Sigmoid colon (tissue), 7 donors: ENCODE data around the gene ZNF445. TPM values are rescaled to one million over a fixed set of nuclear protein-coding genes. Genes with fewer than 3 reads are reported as not detected.
"Not testable (repeated sequence)": the region's sequence is repeated elsewhere in the genome, so short reads cannot be mapped to it uniquely, and the experiment has no call there.

Experiments used
- DNase-seq: peaks from one replicate; pipeline ENCODE4 v3.0.0-alpha.2; 2019
- H3K27ac ChIP-seq, 4 donors: fragments of 200-600 bp; sonication (generic); one replicate each; pipeline ENCODE4 v1.5.1; 2016 to 2019; ENCODE audit warnings: mild to moderate bottlenecking in 1 of 4
- H3K27me3 ChIP-seq, 3 donors: fragments of 200-600 bp; sonication (generic); one replicate each; pipeline ENCODE4 v1.5.1; 2019; ENCODE audit warnings: mild to moderate bottlenecking in 1 of 3
- H3K36me3 ChIP-seq, 4 donors: fragments of 200-600 bp; sonication (generic); one replicate each; pipeline ENCODE4 v1.5.1; 2016 to 2019
- H3K4me1 ChIP-seq, 4 donors: fragments of 200-600 bp; sonication (generic); one replicate each; pipeline ENCODE4 v1.5.1; 2017 to 2019
- H3K4me3 ChIP-seq, 4 donors: fragments of 200-600 bp; sonication (generic); one replicate each; pipeline ENCODE4 v1.5.1; 2017 to 2019; ENCODE audit warnings: mild to moderate bottlenecking in 2 of 4, moderate library complexity in 1 of 4
- H3K9me3 ChIP-seq, 4 donors: fragments of 200-600 bp in 3 of 4; sonication (generic) in 3 of 4; one replicate each; pipeline versions ENCODE4 v1.5.1 to v1.6.1; 2013 to 2019
- EP300 ChIP-seq, 4 donors: sonication (generic); formaldehyde crosslinking; IDR thresholded peaks; one replicate each; pipeline ENCODE4 v1.6.1; 2017; ENCODE audit warnings: antibody characterized with exemption in 4 of 4
- POLR2A ChIP-seq, 2 donors: fragments of 450-650 bp; IDR thresholded peaks; one replicate each; pipeline ENCODE4 v1.6.1; 2016; ENCODE audit warnings: antibody characterized with exemption in 2 of 2, mild to moderate bottlenecking in 2 of 2, moderate library complexity in 2 of 2
- POLR2AphosphoS5 ChIP-seq, 4 donors: sonication (generic); formaldehyde crosslinking; IDR thresholded peaks; one replicate each; pipeline ENCODE4 v1.6.1; 2017; ENCODE audit warnings: antibody characterized with exemption in 4 of 4
- WGBS, 2 donors: extraction: QIAGEN DNeasy Blood & Tissue Kit; methylation state at CpG; one replicate each; pipeline ENCODE4 v1.1.7; 2013; 5-methylcytosine and 5-hydroxymethylcytosine counted together
- intact Hi-C: fragments of 100-400 bp; cut with DNase I; formaldehyde crosslinking; loops from one replicate; pipeline ENCODE4 v1.15.1; 2023
- polyA plus RNA-seq, 3 donors: library from polyadenylated mRNA; stranded (reverse); fragments of 200-250 nt; gene quantifications; one replicate each; pipeline ENCODE4 v1.2.3, GENCODE V29; 2013
- total RNA-seq, 4 donors: library from RNA; depleted of rRNA; stranded (reverse); fragments of >200 nt; gene quantifications; one replicate each; pipeline ENCODE4 v1.1.0, GENCODE V29; 2016
- TF ChIP-seq, protein P1 (sequence below), 4 experiments: fragments of 450-650 bp in 3 of 4; fragments of 200-600 bp in 1 of 4; IDR thresholded peaks; one replicate each; pipeline ENCODE4 v1.5.1; 2016 to 2019; ENCODE audit warnings: antibody characterized with exemption in 4 of 4, mild to moderate bottlenecking in 3 of 4, moderate library complexity in 2 of 4
- donor health status: healthy with polysubstance abuse.
- donor health status: Bipolar disorder and iron deficiency.
- donor health status: healthy.

ZNF445 gene
- total and polyA plus RNA-seq, 7 donors = 1.2 to 13.3 (median 7.1) TPM

DNA sequence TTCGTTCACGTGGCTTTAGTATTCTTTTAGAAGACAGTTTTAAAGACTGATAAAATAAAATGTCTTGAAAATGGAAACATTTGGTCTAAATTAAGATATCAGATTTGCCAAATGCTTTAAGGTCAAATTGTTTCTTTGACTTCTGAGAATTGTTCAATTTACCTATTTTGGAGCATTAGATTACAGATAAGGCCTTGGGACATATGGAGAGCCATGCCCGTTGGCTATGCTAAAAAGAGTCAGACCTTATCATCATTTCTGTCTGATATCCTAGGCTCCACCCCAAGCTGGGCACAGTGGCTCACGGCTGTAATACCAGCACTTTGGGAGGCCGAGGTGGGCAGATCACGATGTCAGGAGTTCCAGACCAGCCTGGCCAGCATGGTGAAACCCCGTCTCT is 13.0 kb downstream of the ZNF445 start:
- Histone ChIP-seq H3K4me3 (no peak overlapping the region), H3K9me3 (peaks cover 0 to 10% (median 0%) of the 10 kb centered on the region in 4 donors), H3K4me1 (no peaks in the 10 kb centered on the region), H3K27me3 (no peaks in the 10 kb centered on the region), H3K27ac (no peak overlapping the region), H3K36me3 (peaks cover 0 to 34% (median 6%) of the 10 kb centered on the region in 4 donors)
- intact Hi-C loops = no loop called here
- WGBS, 2 donors = 96% methylated on average over 7 of the region's 7 CpGs
- TF ChIP-seq, protein P1, sequence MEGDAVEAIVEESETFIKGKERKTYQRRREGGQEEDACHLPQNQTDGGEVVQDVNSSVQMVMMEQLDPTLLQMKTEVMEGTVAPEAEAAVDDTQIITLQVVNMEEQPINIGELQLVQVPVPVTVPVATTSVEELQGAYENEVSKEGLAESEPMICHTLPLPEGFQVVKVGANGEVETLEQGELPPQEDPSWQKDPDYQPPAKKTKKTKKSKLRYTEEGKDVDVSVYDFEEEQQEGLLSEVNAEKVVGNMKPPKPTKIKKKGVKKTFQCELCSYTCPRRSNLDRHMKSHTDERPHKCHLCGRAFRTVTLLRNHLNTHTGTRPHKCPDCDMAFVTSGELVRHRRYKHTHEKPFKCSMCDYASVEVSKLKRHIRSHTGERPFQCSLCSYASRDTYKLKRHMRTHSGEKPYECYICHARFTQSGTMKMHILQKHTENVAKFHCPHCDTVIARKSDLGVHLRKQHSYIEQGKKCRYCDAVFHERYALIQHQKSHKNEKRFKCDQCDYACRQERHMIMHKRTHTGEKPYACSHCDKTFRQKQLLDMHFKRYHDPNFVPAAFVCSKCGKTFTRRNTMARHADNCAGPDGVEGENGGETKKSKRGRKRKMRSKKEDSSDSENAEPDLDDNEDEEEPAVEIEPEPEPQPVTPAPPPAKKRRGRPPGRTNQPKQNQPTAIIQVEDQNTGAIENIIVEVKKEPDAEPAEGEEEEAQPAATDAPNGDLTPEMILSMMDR (IDR thresholded peaks at IDR 0.05) = no peak
- TF ChIP-seq EP300 (IDR thresholded peaks at IDR 0.05) (no peak), POLR2A (IDR thresholded peaks at IDR 0.05) (no peak), POLR2AphosphoS5 (IDR thresholded peaks at IDR 0.05) (no peak)
- no peak for DNase-seq

DNA sequence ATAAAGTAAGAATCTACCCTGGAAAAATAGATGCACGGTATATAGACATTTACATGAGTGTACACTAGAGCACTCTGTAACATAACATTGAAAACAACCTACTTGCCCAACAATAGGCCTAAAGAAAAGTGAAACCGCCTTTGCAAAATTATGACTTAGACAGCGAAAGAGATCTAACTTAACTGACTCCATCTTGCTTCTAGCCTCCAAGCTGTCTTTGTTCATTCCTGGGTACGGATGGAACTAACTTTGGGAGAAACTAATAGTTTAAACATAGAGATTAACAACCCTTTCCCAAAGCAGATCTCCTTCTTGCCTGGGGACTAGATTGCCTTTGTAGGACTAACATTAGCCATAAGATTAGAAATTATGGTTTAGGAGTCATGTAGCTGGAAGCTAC is 17.4 kb downstream of the ZNF445 start:
- H3K4me1 ChIP-seq, DNase-seq, H3K27ac ChIP-seq, H3K9me3 ChIP-seq, H3K27me3 ChIP-seq, H3K4me3 ChIP-seq, intact Hi-C loops: not testable (repeated sequence)
- WGBS, 2 donors = 98% methylated on average over 4 of the region's 4 CpGs
- peaks cover 4 to 72% (median 26%) of the 10 kb centered on the region in 4 donors for H3K36me3 ChIP-seq

DNA sequence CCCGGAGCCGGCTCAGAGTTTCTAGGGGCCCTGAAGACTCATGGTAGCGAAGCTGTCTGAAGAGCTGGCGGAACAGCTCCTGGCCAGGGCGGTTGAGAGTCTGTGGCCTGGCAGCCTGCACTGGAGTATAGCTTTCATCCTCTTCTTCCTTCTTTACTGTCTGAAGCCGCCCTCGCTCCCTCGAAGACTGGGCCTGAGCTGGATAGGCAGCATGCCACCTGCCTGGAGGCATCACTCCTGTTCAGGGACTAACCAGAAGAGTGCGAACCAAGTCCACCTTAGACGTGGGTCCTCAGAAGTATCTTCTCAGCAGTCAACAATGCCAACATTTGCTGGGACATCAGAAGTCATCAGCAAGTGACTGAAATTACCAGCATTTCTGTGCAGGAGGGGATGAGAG is 22.2 kb downstream of the ZNF445 start:
- Histone ChIP-seq H3K9me3 (no peaks in the 10 kb centered on the region), H3K27ac (no peak overlapping the region), H3K4me1 (no peaks in the 10 kb centered on the region), H3K36me3 (peaks cover 17 to 80% (median 52%) of the 10 kb centered on the region in 4 donors), H3K4me3 (no peak overlapping the region), H3K27me3 (no peaks in the 10 kb centered on the region)
- 98% methylated on average over 10 of the region's 10 CpGs for WGBS, 2 donors
- intact Hi-C loops = no loop called here
- DNase-seq = no peak
- TF ChIP-seq POLR2AphosphoS5 (IDR thresholded peaks at IDR 0.05) (no peak), EP300 (IDR thresholded peaks at IDR 0.05) (no peak), POLR2A (IDR thresholded peaks at IDR 0.05) (no peak)
- TF ChIP-seq, protein P1 (IDR thresholded peaks at IDR 0.05) = no peak

DNA sequence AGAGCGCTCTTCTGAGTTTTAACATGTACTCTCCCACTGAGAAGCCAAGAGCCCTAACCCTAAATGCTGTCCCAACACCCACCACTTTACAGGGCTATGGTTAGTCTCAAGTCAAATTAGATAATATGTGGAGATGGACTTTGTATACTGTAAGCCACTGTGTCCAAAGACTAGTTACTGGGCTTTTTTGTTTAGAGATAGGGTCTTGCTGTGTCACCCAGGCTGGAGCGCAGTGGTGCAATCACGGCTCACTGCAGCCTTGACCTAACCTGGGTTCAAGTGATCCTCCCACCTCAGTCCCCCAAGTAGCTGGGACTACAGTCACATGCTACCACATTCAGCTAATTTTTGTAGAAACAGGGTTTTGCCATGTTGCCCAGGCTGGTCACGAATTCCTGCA is 23.2 kb downstream of the ZNF445 start:
- 97 to 99% methylated on average over 4 of the region's 4 CpGs for WGBS, 2 donors
- Histone ChIP-seq H3K4me1 (no peaks in the 10 kb centered on the region), H3K27me3 (no peaks in the 10 kb centered on the region), H3K9me3 (no peaks in the 10 kb centered on the region), H3K36me3 (peaks cover 28 to 90% (median 63%) of the 10 kb centered on the region in 4 donors), H3K27ac (no peak overlapping the region), H3K4me3 (no peak overlapping the region)
- DNase-seq = no peak
- TF ChIP-seq POLR2A (IDR thresholded peaks at IDR 0.05) (no peak), EP300 (IDR thresholded peaks at IDR 0.05) (no peak), POLR2AphosphoS5 (IDR thresholded peaks at IDR 0.05) (no peak)
- TF ChIP-seq, protein P1 (IDR thresholded peaks at IDR 0.05) = no peak
- intact Hi-C loops = no loop called here

DNA sequence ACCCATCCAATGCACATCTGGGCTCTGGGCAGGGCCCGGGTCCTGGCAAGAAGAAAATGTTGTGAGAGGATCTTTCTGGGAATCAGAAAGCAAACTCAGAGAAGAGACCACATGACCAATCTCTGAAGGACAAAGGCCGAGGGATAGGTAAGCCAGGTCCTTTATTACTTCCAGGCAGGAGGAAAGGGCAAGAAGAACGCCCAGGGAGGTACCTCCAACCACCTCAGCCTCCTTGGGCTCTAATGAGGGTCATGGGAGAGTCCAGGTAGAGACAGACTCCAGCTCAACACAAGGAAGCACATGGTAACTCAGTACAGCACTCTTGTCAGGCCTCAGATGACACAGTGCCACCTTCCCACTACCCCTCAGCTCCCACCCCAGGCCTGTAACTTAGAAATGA is 26.0 kb downstream of the ZNF445 start:
- peaks cover 46 to 90% (median 80%) of the 10 kb centered on the region in 4 donors for H3K36me3 ChIP-seq
- no peak overlapping the region for H3K4me3 ChIP-seq
- H3K27ac ChIP-seq = no peak overlapping the region
- 94 to 97% methylated on average over 3 of the region's 3 CpGs for WGBS, 2 donors
- no peaks in the 10 kb centered on the region for H3K27me3 ChIP-seq
- no peaks in the 10 kb centered on the region for H3K4me1 ChIP-seq
- peaks cover 0 to 3% (median 0%) of the 10 kb centered on the region in 4 donors for H3K9me3 ChIP-seq
- intact Hi-C loops = no loop called here
- TF ChIP-seq, protein P1 (IDR thresholded peaks at IDR 0.05) = no peak
- TF ChIP-seq POLR2AphosphoS5 (IDR thresholded peaks at IDR 0.05) (no peak), EP300 (IDR thresholded peaks at IDR 0.05) (no peak), POLR2A (IDR thresholded peaks at IDR 0.05) (no peak)
- DNase-seq = no peak
